Neural crest cell (in vitro differentiated cells): ENCODE measurements around the gene TNNT3. TPM values are rescaled to one million over a fixed set of nuclear protein-coding genes. Genes with fewer than 3 reads are reported as not detected.

Experiments
- DNase-seq: peaks from one replicate; pipeline ENCODE4 v3.0.0; 2021; ENCODE audit warnings: low read depth, mixed read lengths, low spot score
- H3K27ac Mint-ChIP-seq: one replicate; pipeline ENCODE4 v1.8.0; 2021; ENCODE audit warnings: mild to moderate bottlenecking, mixed read lengths; ENCODE audit not compliant: unreplicated experiment
- H3K27me3 Mint-ChIP-seq: 2 replicates; pipeline ENCODE4 v1.8.0; 2021; ENCODE audit warnings: low read depth, mild to moderate bottlenecking, mixed read lengths
- H3K36me3 Mint-ChIP-seq: 2 replicates; pipeline ENCODE4 v1.8.0; 2021; ENCODE audit warnings: low read depth, mild to moderate bottlenecking, mixed read lengths
- H3K4me1 Mint-ChIP-seq: 2 replicates; pipeline ENCODE4 v1.8.0; 2021; ENCODE audit warnings: mixed read lengths
- H3K4me3 Mint-ChIP-seq: one replicate; pipeline ENCODE4 v1.8.0; 2021; ENCODE audit warnings: mild to moderate bottlenecking, mixed read lengths
- H3K9me3 Mint-ChIP-seq: 2 replicates; pipeline ENCODE4 v1.8.0; 2021; ENCODE audit warnings: mixed read lengths
- CTCF ChIP-seq: fragments of 200-600 bp; sonication (generic); conservative IDR thresholded peaks from 2 replicates; pipeline ENCODE4 v1.5.0; 2021; ENCODE audit warnings: antibody characterized with exemption, mild to moderate bottlenecking
- total RNA-seq: library from RNA; stranded (reverse); gene quantifications from 2 replicates; pipeline ENCODE4 v1.2.1, GENCODE V29; 2021

TNNT3 gene
- total RNA-seq, 1 donor from 2014 or later: not detected

- no peaks in the 10 kb centered on the region for H3K36me3 Mint-ChIP-seq
- H3K27me3 Mint-ChIP-seq: no peaks in the 10 kb centered on the region
- no peak for DNase-seq
- H3K27ac Mint-ChIP-seq: no peak overlapping the region
- TF ChIP-seq CTCF: no peak
- peaks cover 17% of the 10 kb centered on the region for H3K4me1 Mint-ChIP-seq
- H3K9me3 Mint-ChIP-seq: peaks cover 5% of the 10 kb centered on the region
- no peak overlapping the region for H3K4me3 Mint-ChIP-seq
Observed at GRCh38 chr11:1932681-1933080, 13.2 kb downstream of the TNNT3 start.

GRCh38 chr11:1933416-1934334, 14.2 kb downstream of the TNNT3 start:
- TF ChIP-seq CTCF: no peak
- Mint-ChIP-seq H3K27ac (peak overlapping the region; percentile 35), H3K27me3 (no peaks in the 10 kb centered on the region), H3K9me3 (peaks cover 5% of the 10 kb centered on the region), H3K36me3 (no peaks in the 10 kb centered on the region), H3K4me3 (no peak overlapping the region), H3K4me1 (peaks cover 17% of the 10 kb centered on the region)
- DNase-seq: no peak

DNA sequence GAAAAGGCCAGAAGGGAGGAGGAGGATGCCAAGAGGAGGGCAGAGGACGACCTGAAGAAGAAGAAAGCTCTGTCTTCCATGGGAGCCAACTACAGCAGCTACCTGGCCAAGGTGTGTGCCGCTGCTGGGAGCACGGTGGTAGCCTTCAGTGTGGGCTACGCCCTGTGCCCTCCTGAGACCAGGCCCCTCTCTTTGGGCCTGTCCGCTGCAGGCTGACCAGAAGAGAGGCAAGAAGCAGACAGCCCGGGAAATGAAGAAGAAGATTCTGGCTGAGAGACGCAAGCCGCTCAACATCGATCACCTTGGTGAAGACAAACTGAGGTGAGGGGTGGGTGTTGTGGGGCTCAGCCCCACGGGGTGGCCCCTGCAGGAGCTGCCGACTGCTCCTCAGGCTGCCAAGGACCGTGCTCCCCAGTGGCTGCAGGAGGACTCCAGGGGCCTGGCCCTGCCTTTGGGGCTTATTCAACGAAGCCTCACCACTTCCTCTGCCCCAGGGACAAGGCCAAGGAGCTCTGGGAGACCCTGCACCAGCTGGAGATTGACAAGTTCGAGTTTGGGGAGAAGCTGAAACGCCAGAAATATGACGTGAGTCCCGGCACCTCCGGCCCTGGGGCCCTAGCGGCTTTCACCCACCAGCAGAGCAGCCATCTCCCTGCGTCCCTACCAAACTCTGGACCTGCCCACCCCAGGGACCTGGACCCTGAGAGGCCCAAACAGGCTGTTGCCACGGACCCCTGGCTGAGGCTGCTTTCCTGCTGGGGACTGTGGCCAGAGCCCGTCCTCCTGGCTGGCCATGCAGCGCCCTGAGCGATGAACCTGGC, 15.0 kb downstream of the TNNT3 start:
- Mint-ChIP-seq H3K27ac (no peak overlapping the region), H3K4me1 (peaks cover 17% of the 10 kb centered on the region), H3K4me3 (no peak overlapping the region), H3K27me3 (no peaks in the 10 kb centered on the region), H3K36me3 (no peaks in the 10 kb centered on the region), H3K9me3 (peaks cover 5% of the 10 kb centered on the region)
- DNase-seq: no peak
- no peak for TF ChIP-seq CTCF

GRCh38 chr11:1935156-1936071, 15.9 kb downstream of the TNNT3 start:
- Mint-ChIP-seq H3K9me3 (peaks cover 5% of the 10 kb centered on the region), H3K4me1 (peaks cover 24% of the 10 kb centered on the region), H3K27ac (no peak overlapping the region), H3K27me3 (no peaks in the 10 kb centered on the region), H3K4me3 (no peak overlapping the region), H3K36me3 (no peaks in the 10 kb centered on the region)
- TF ChIP-seq CTCF: no peak
- no peak for DNase-seq
